HG02884 (cell line): ENCODE measurements around the gene FAM174C.

Source experiments
- ATAC-seq: cut with Tn5 transposase; IDR thresholded peaks from one replicate; pipeline ENCODE4 v1.9.1; 2021; ENCODE audit warnings: mild to moderate bottlenecking, moderate library complexity; ENCODE audit not compliant: unreplicated experiment

Gene FAM174C

DNA sequence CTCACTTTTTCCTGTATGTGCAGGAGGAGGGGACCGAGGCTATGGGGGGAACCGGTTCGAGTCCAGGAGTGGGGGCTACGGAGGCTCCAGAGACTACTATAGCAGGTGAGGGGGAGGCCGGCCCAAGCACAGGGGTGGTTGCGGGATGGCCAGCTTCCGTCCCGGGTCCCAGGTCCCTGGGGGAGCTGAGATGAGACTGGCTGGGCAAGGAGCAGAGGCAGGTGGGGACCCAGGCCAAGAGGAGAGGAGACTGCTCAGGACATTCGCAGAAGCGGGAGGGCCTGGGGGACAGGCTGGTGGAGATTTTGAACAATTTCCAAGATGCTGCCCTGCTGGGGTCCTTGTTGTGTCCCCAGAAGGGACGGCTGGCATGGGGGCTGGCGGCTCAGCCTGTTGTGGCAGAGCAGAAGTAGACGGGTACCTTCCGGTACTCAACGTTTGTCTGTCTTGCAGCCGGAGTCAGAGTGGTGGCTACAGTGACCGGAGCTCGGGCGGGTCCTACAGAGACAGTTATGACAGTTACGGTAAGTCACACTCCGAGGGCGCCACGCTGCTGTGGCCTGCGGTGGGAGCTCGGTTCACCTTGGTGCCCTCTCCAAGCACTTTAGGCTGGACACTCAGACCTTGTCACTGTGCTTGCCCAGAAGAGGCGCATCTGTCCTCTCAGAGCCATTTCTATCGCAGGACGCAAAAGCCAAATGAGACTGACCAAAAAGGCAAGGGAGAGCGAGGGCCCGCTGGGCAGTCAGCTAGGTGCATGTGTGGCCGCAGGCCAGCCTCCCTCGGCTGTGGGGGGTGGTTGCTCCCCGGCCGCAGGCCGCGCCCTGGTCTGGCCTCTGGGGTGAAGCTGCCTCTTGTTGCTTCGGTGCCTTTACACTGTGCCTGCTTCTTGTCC, 3.6 kb upstream of the FAM174C start:
- ATAC-seq: no peak

DNA sequence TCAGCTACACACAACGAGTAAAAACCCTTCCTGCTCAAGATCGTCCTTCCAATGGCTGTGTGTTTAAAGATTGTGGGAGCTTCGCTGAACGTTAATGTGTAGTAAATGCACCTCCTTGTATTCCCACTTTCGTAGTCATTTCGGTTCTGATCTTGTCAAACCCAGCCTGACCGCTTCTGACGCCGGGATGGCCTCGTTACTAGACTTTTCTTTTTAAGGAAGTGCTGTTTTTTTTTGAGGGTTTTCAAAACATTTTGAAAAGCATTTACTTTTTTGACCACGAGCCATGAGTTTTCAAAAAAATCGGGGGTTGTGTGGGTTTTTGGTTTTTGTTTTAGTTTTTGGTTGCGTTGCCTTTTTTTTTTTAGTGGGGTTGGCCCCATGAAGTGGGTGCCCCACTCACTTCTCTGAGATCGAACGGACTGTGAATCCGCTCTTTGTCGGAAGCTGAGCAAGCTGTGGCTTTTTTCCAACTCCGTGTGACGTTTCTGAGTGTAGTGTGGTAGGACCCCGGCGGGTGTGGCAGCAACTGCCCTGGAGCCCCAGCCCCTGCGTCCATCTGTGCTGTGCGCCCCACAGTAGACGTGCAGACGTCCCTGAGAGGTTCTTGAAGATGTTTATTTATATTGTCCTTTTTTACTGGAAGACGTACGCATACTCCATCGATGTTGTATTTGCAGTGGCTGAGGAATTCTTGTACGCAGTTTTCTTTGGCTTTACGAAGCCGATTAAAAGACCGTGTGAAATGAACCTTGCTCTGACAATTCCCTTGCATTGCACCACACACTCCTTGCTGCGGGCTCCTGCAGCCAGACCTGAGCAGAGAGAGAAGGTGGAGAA, 2.7 kb upstream of the FAM174C start:
- ATAC-seq: no peak

DNA sequence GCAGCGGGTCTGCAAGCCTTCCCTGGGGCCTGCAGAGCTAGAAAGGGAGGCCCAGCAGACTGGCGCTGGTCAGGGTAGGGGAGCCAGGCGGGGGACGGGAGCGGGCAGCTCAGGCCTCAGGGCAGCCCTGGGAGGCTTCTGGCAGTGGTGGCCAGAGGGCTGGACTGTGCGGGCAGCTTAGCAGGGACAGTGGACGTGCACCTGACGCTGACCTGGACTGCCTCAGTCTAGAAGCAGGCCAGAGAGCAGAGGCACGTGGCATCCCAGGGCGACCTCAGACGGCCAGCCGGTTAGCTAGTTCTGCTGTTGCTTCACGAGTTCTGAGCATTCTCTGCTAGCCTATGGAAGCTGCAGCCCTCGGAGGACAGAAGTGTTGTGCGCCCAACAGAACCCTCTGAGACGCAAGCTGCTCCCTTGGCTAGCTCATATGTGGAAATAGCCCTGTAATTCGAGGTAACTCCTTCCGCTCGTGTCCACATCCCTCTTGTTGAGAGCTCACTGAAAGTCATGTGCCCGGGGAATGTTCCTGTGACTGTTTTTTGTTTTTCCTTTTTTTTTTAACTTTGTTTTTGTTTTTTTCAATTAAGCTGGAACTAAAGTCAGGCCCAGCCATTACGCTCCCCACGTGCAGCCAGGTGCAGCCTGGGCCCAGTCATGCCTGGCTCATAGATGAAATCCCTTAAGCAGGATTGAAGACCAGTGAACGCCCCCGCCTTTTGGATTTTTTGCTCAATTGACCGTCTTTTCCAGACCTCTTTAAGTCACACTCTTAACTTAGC, 1.9 kb upstream of the FAM174C start:
- ATAC-seq: no peak

DNA sequence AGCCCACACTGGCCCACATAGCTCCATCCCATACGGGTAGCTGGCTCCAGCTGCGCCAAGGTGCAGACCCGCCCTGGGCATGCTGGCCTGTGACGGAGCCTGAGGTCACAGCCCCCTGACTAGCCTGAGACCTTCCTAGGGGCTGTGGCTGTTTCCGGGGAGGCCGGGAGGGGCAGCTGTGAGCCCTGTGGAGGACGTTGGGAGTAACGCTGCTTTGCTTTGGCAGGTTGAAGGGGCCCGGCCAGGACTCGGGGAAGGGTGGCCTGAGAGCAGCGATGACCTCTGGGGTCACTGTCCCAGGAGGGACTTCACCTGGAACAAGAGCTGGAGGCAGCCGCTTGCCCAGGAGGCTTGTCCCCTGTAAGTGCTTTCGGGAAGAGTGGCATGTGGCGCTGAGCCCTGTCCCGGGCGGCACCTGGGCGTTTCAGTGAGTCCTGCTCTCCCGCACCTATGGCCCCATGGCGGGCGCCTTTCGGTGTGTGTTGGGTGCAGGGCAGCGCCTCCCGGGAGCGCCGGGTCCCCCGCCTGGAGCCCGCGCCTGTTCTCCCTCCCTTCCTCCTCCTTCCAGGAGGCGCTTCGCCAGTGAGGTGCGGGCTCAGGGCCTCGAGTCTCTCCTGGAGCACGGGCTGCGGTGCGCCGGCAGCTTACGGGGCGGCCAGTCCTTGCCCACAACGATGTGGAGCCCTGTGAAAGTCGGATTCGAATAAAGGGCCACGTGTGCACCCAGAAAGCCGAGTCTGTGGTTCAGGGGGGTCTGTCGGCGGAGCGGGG, 1.1 kb upstream of the FAM174C start:
- ATAC-seq: no peak

DNA sequence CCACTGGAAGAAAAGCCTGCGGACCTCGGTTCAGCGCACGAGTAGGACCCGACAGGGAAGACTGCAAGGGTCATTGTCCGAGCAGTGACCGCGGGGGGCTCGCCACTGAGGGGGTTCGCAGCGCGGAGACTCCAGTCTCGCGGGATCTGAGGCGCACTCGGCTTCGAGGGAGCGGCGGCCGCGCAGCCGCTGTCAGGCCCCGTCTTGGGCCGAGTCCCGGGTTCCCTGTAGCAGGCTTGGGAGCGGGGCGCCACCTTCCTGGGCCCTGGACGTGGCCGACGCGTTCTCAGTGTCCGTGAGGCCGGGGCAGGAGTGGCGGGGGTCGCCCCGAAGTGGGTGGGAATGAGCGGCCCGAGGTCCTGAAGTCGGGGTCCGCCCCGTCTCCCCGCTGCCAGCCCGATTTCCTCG, 474 bp upstream of the FAM174C start:
- ATAC-seq: no peak

DNA sequence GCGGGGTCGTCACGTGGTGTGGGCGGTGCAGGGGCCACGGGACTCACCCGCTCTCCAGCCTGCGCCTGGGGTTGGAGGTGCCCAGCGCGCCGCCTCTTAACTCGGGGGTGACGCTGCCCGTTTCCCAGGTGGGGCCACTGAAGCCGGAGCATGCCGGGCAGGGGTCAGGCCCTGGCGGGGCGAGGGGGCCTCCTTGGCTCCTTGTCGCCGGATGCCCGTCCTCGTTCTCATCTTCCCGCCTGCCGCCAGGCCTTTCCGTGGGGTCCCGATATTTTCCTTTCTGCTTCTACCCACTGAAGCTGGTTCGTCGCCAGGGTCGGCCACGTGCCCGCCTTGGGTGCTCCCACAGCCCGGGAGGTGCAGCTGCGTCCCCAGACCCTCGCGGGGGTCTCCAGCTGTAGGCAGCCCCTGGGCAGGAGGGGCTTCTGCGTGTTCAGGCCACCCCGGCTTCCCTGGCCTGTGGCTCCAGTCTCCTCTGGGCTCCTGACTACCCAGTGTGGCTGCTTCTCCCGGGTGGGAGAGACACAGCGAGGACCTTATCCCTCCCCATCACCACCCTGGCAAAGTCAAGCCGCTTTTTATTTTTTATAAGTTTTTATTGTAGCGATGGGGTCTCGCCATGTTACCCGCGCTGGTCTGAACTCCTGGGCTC, 772 bp downstream of the FAM174C start:
- no peak for ATAC-seq

DNA sequence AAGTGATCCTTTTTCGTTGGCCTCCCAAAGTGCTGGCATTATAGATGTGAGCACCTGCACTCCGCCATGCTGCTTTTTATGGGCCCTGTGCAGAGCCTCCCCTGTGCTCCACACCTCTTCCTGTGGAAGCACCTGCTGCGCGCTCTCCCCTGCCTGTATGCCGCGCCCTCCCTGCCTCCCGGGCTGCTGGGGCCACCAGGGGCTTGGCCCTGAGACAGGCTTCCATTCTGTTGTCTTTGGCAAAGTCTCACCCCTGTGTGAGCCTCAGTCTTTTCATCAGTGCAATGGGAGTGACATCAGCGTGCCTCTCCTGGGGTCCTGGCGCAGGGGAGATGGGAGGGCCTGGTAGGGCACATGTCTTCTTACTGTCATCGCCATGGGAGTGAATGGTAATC, 1.3 kb downstream of the FAM174C start:
- ATAC-seq: no peak

DNA sequence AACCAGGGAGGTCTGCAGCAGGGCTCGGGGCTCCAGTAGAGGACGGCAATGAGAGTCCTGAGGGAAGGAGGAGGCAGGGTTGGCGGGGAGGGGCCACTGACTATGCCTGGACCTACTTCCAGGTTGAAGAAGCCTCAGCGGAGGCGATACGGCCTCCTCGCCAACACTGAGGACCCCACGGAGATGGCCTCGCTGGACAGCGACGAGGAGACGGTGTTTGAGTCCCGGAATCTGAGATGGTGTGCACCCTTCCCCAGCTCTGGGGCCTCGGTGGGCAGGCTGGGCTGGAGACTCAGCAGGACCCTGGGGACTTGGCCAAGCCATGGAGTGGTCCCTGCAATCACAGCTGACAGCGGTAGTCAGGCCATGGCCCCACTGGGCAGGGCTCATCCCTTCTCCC, 1.7 kb downstream of the FAM174C start:
- no peak for ATAC-seq

DNA sequence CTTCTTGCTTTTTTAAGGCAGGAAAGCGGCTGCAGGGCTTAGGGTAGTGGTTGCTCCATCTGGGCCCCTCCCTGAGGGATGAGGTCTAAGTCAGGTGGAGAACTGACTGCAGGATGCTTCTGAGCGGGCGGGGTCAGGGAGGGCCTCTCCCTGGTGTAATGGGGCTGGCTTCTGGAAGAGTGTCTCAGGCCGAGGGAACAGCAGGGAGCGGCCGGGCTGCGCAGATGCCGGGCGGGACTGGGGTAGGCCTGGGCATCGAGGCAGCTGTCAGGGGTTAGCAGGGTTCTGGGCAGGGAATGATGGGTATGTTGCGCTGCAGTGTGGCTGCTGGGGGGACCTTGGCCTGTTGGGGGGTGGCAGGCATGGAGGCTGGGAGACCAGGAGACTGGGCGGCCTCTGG, 2.7 kb downstream of the FAM174C start:
- ATAC-seq: no peak

DNA sequence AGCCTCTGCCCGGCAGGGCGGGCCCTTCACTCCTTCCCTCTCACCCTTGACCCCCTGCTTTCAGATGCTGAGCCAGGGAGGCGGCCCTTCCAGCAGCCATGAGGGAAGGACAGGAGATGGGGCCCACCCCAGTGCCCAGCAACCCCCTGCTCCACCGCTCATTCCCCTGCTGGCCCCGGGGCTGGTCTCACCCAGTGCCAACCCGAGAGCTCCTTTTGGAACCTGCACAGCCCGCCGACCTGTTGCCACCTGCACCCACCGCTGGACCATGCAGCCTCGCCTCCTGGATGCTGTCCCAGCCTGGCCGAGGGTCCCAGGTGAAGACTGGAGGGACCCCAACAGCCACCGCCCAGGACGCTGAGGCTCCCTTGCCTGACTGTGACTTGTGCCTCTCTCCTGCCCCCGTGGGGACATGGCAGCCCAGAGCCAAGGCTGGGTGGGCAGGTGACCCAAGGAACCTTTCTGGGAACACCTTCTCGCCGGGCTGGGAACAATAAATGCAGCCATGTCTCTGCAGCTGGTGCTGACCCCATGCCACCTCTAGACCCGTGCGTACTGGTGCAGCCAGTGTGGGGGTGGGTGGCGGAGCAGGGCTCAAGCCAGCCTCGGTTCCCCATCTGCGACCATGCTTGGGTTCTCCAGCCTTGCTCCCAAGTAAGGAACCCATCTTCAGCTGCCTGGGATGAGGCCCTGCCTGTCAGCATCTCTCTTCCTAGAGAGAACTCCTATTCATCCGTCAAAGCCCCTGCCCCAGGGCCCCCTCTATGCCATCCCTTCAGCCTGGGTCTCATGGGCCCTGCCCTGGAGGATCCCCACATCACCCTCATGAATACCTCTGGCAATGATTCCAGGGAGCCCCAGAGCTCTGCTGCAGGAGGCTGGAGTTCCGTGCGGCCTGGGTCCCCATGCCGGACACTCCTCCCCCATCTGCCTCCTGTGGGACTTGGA, 3.7 kb downstream of the FAM174C start:
- ATAC-seq: no peak

DNA sequence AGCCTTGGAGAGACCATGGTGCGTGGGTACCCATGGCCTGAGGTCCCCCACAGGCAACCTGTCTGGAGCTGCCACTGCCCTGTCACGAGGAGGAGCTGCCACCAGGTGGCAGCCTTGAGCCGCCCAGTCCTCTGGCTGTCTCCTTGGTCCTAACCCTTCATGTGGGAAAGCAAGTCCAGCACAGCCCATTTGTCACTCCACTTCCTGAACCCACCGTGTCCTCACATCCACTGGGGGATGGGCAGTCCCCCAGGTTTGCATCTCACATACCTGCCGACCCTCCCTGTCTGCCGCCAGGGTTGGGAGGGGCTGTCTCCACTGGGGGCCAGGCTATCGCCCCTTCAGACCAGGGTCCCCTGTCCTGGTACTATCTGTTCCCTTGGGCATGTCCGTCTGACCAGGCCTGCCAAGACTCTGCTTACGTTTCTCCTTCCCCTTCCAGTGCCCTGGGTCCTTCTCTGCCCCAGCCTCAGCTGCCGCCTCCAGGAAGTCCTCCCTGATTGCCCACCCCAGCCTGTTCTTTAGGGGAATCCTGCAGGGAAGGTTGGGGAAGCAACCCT, 4.5 kb downstream of the FAM174C start:
- ATAC-seq: no peak

DNA sequence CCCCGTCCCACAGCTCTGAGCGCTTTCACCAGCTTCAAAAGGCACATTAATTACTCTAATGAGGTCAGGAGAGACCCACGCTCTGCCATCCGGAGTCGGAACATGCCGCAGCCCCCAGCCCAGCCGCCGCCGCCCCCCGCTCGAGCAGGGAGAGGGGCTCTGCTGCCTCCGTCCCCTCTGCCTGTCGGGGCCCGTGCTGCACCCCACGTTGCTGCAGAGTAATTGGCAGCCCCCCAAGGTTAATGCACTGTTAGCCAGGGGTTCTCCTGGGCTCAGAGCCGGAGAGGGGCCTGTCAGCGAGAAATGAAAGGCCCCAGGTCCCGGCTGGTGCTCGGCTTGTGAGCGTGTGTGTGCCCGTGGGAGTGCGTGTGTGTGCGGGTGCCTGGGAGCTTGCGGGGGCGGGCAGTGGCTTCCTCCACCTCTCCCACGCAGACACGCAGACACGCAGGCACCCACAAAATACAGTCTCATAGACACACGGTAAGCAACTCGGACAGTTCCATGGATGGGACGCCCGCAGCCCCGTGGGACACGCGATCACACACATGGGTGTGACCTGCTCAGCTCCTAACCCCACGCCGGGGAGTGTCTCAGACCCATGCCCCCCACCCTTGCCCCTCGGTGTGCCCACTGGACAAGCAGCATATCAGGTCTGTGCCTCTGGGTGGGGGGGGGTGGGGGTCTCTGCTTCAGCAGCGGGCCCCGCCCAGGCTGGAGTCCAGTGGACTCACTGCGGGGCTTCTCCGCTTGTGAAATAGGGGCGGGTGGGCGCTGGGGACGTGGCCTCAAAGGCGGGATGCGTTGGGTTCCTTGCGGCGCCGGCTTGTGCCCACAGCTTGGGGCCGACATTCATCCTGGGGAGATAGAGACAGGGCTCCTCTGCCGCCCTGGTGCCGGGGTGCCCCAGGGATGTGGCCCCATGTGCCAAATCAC, 5.6 kb downstream of the FAM174C start:
- no peak for ATAC-seq

DNA sequence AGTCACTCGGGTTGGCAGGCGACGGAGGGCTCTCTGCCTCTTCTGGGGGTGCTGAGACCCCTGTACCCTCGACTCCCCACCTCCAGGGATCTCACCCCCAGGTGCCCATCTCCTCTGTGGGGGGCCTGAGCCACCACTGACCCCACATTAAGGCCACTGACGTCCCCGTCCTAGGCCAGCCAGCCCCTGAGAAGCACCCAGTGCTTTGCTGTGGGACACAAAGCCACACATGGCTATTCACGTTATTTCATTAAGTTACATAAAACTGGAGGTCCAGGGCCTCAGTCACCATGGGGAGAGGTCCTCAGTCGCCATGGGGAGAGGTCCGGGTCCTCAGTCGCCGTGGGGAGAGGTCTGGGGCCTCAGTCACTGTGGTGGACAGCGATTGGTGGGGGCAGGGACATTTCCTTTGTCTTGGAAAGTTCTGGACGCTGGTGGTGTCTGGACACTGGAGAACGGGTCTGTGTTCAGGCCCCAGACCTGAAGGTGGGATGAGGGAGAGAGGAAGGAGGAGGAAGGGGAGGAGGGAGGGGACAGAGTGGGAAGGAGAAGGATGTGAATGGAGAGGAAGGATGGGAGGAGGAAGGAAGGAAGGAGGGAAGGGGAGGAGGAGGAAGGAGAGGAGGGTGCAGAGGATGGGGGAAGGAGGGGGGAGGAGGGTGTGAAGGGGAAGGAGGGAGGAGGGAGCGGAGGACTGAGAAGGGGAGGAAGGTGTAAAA, 6.4 kb downstream of the FAM174C start:
- ATAC-seq: no peak

DNA sequence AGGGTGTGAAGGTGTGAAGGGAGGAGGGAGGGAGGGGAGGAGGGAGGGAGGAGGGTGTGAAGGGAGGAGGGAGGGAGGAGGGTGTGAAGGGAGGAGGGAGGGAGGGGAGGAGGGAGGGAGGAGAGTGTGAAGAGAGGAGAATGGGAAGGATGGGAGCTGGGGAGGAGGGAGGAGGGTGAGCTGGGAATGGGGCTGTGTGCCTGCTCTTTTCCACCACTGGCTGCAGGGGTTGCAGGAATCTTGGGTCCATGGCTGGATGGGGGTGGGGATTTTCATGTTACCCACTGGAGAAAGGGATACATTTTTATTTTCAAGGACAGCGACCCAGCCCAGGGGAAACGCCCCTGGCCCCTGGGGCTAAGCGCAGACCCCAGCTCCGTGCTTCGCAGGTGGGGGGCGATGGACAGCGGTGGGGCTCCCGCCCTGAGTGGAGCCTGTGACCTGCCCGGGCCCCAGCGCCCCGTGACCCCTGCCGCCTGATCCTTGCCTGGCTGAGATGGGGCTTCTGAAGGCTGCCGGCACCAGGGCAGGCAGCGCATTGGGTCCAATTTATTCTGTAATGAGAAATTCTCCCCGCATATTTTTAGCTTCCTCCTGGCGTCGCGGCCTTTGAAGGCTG, 7.4 kb downstream of the FAM174C start:
- no peak for ATAC-seq

DNA sequence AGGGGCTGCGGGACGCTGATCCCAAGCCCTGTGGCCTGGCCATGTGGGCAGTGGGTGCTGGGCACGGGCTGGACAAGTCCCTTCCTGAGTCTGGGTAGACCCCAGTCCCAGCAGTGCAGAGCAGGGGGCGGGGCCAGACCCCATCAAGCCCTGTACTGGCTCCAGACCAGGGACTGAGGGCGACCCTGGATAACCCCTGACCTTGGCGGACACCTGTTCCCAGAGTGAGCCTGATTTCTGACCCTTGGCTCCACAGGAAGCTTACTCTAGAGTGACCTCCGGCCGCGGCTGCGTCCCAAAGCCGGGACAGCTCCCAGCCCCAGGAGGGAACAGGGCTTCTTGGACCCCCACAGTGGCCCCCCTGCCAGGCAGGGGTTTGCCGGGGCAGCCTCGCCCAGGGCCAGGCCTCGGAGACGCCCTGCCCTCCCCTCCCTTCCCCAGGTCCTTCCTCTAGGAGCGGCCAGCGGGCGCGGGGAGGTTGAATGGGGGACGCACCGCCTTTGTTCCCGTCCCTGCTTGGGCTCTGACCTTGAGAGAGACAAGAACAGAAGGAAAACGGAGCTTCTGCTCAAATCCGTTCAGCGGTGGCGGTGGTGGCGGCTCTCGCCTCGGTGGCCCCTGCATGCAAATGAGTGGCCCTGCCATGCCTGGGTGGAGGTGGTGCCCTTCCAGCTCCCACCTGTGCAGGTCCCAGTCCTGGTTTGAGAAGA, 8.0 kb downstream of the FAM174C start:
- ATAC-seq: no peak

DNA sequence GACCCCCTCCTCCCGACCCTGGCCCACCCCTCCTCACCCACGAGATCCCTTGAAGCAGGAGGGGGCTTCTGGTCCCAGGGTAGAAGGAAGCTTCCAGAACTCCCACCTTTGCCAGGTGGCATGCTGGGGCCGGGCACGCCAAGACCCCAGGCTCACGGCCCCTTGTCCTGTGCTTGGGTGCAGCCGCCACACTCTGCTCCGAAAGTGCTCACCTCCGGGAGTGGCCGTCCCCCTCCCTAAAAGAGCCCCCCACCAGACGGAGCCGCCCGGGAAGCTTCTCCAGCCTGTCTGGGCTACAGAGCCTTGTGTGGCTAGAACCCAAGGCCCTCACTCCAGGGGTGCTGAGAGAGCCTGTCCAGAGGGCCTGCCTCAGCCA, 8.6 kb downstream of the FAM174C start:
- no peak for ATAC-seq
